Forelimb muscle (tissue), 1 donor: ENCODE measurements around the gene SLC6A3. TPM values are rescaled to one million over a fixed set of nuclear protein-coding genes. Genes with fewer than 3 reads are reported as not detected.

Source experiments
- DNase-seq: peaks from one replicate; pipeline ENCODE4 v3.0.0-alpha.2; 2013; ENCODE audit warnings: low read depth
- polyA plus RNA-seq: library from polyadenylated mRNA; unstranded; fragments of 120-200 nt; gene quantifications from one replicate; pipeline ENCODE4 v1.2.1, GENCODE V29; 2013; ENCODE audit not compliant: insufficient read length

Gene SLC6A3
- polyA plus RNA-seq, 1 donor: not detected

DNA sequence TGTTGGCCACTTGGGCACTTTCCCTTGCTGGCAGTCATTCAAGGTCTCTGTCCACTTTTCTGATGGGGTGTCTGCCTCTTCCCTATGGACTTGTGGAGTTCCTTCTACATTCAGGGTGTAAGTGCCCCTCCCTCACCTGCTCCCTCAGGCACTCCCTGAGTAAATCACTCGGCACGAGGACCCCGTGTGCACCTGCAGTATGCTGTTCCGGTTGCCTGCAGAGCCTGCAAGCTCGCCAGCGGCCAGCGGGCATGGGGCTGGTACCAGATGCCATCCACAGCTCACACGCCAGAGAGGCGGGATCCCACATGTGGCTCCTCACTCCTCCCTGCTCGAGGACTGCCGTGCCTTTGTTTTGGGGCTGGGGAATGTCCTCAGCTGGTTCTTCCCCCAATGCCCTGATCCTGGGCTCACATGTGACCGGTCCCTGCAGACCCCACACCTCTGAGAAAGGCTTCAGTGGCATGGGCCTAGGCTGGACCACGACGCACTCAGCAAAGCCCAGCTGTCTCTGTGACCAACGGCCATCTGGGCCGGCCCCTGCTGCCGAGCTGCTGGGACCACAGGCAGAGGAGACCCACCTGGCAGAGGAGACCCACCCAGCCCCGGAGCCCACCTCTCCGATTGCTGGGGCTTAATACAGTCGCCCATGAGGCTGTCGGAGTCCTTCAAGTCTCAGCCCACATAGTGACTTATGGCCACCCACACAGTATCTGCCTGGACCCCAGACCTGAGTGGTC, 54.2 kb downstream of the SLC6A3 start:
- DNase-seq: no peak

GRCh38 chr5:1390333-1390732, 54.9 kb downstream of the SLC6A3 start:
- DNase-seq: no peak

DNA sequence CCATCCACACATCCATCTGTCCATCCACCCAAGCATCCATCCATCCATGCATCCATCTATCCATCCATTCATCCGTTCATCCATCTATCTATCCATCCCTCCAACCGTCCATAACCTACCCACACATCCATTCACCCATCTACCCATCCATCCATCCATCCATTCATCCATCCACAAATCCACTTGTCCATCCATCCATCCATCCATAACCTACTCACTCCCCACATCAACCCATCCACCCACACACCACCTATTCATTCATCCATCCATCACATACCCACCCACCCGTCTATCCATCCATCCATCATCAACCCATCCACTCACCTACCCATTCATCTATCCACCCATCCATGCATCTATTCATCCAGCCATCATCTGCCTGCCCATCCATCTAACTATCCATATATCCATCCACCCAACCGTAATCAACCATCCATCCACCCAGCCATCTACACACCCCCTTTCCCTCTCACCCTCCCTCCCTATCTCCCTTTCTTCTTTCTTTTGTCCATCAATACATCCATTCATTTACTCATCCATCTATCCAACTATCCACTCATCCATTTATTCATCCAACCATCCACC, 56.8 kb downstream of the SLC6A3 start:
- DNase-seq: no peak

DNA sequence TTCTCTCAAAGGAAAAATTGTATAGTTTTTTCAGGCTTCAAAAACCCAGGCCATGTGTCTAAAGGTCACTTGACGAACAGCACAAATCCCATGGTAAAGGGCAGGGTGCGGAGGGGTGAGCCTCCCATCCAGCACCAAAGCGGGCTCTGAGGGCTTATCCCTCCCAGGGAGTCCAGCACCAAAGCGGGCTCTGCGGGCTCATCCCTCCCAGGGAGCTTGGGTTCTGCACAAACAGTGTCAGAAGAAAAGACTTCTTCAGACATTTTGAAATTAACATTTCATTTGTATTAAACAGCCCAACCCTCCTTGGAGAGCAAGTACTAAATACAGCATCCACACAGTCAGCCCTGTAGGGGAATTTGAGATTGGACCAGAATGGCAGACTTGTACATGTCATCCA, 57.4 kb downstream of the SLC6A3 start:
- DNase-seq: no peak

DNA sequence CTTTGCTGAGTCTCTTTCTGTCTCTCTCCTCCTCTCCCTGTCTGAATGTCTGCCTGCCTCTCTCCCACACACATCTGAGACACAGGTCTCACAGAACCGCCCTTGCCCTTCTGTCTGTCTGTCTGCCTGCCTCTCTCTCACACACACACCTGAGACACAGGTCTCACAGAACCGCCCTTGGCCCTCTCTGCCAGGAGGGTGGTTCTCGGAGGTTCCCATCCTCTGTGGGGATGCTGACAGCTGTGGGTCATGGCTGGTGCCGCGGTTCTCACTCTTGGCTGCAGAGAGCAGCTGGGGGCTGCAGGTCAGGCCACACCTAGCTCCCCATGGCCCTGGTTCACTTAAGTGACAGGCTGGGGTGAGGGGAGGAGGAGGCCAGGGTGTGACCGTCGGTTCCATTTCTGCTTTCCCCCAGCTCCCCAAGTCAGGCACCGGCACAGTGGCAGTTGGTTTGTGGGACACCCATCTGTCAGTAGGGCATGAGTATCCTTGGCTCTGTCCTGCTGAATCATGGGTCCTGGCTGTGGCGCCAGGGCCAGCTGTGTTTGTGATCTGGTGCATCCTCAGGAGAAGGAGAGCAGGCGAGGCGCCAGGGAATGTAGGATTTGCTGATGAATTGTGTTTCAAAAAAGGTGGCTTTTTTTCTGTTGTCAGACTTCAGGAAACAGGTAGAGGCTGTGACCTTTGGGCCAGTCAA, 58.0 kb downstream of the SLC6A3 start:
- no peak for DNase-seq

GRCh38 chr5:1386274-1386717, 58.9 kb downstream of the SLC6A3 start:
- no peak for DNase-seq

DNA sequence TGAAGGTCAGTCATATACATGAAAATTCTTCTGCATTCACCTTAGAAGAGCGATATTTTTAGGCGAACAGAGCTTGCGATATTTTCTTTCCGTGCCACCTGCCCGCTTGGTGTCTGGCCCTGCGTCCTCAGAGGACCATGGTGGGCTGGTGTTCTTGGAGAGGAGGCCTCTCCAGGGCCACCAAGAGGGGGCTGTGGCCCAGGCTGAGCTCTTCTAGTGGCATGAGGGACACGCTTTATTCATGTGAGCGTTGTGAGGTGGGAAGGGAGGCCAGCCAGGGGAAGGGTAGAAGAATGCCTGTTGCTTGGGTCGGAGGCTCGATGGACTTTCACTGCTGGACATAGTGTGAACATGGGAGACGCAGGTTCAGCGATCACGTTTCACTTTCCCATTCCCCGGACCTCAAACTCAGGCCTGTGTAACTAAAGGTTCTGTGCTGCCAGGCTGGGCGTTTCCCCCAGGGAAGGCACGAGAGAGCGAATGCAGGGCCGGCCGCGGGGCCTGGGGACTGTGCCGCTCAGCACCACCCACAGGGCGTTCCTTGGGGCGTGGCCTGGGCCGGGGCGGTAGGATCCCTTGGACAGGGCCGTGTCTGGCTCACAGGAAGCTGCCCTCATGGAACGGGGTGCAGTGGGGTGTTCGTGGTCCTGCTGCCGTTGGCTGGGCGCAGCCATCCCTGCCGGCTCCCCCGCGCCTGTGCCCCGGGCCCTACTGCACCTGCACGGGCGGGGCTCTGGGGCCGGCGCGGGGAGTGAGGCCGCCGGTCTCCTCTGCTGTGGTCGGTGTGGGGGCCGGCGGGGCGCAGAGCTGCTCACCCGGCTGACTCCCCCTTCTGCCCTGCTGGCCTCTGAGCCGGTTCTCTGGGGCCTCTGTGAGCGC, 59.6 kb downstream of the SLC6A3 start:
- no peak for DNase-seq

DNA sequence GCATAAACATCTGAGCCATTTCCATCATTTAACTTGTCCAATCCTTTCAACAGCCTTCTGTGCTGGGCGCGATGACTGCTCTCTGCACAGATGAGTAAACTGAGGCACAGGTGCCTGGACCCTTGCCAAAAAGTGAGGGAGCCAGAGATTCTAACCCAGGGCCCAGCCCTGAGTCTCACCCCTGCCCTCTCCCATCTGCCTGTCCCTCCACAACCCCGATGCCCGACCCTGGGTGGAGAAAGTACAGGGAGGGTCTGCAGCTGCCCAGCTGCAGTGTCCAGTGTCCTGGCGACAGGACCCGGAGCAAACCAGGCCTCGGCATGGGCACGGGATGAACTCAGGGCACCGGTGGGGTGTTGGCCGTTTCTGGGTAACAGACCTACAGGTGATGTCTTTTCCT, 60.7 kb downstream of the SLC6A3 start:
- DNase-seq: no peak

GRCh38 chr5:1383886-1384401, 61.3 kb downstream of the SLC6A3 start:
- DNase-seq: no peak

DNA sequence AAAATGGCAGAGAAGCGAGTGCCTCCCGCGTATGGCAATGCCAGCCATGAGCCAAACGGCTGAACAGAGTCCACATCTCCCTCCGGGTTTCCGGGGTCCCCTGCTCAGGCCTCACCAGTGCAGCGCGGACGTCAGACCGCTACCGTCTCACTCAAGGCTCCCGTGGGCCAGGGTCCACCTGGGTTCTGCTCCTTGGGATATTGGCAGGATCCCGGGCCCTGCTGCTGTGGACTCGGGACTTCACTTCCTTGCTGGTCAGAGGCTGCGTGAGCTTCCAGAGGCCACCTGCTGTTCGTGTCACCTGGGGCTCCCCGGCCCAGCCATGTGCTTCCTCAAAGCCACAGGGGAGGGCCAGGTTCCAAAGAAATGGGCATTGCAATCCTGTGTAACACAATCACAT, 61.9 kb downstream of the SLC6A3 start:
- no peak for DNase-seq

- no peak for DNase-seq
These were observed 63.0 kb downstream of the SLC6A3 start for GRCh38 chr5:1382248-1382700.

GRCh38 chr5:1381370-1382247, 63.6 kb downstream of the SLC6A3 start:
- DNase-seq: no peak

- no peak for DNase-seq
These were observed 64.3 kb downstream of the SLC6A3 start for GRCh38 chr5:1380910-1381309.

GRCh38 chr5:1380011-1380817, 65.0 kb downstream of the SLC6A3 start:
- no peak for DNase-seq

DNA sequence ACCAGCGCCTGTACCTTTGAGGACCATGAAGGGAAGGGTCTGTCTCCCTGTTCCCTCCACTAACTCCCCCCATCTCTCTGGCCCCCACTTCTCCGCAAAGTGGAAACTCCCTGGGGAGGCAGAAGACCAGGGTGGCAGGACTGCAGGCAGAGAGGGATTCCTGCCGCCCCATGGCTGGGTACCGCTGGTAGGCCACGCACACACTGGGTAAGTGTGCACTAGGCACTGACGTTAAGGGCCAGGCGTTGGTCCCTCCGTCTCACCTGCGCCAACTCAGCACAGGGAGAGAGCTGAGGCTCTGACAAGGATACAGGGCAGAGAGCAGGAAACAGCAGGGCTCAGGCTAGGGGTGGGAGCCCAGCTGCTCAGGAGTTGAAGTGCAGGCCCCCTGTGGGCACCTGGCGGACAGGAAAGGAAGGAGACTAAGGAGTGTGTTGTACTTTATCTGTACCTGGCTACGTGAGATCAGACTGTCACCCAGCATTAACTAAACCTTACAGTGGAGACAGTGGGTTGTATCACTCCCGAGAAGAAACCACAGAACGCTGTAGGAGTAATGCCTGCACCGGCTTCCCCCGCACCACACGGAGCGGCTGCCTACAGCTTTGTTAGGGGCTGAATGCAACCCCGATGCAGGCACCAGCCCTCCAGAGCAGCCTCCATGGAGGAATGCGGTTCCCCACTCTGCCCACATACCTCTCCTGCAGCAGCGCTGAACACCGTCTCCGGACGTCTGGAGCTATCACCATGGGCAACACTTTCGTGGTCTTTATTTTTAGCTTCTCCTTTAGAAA, 66.2 kb downstream of the SLC6A3 start:
- no peak for DNase-seq

GRCh38 chr5:1378096-1378495, 67.1 kb downstream of the SLC6A3 start:
- DNase-seq: no peak

- DNase-seq: no peak
These were observed 68.3 kb downstream of the SLC6A3 start for GRCh38 chr5:1376981-1377380.

- DNase-seq: no peak
These were observed 69.1 kb downstream of the SLC6A3 start for GRCh38 chr5:1375871-1376810.
